Occipital lobe (tissue), 2 donors: ENCODE data around the gene PFKP. TPM values are rescaled to one million over a fixed set of nuclear protein-coding genes. Genes with fewer than 3 reads are reported as not detected.
A peak's percentile ranks its signal among the peaks of the same experiment; 100 is the strongest.

ENCODE experiments used
- DNase-seq: peaks from one replicate; lab custom pipeline; 2025; lab: John Stamatoyannopoulos, UW
- total RNA-seq: library from RNA; depleted of rRNA; stranded (reverse); fragments of >200 nt; gene quantifications from one replicate; pipeline ENCODE4 v1.2.3, GENCODE V29; 2014

Gene PFKP
- 76.3 TPM for total RNA-seq

DNA sequence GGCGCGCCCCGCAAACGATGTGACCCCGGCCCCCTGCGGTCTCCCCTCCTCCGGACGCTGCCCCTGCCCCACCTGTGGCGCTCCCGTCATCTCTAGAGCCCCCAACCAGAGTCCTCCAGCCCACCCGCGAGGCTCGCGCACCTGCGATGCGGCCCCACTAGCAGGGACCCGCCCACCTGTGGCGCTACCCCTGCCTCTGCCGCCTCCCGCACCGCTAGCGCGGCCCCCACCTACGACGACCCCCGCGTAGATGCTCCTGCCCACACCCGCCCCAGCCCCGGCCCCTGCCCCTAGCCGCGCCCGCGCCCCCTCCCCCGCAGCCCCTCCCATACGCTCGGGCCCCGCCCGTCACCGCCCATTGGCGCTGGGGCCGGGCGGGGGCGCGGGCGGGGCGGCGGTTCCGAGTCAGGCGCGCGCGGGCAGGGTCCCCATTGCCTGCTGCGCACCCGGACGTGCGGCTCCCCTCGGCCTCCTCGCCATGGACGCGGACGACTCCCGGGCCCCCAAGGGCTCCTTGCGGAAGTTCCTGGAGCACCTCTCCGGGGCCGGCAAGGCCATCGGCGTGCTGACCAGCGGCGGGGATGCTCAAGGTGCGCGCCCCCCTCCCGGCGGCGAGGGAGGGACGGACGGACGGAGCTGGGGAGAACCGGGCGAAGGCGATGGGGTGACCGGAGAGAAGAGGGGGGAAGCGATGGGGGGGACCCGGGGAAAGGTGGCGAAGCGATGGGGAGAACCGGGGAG lies at the start of gene PFKP:
Gene PFKP (plus strand): TSS at position 431 of the 741 bp plus-strand sequence. CDS start 48 bp downstream, at position 479.
- no peak for DNase-seq

DNA sequence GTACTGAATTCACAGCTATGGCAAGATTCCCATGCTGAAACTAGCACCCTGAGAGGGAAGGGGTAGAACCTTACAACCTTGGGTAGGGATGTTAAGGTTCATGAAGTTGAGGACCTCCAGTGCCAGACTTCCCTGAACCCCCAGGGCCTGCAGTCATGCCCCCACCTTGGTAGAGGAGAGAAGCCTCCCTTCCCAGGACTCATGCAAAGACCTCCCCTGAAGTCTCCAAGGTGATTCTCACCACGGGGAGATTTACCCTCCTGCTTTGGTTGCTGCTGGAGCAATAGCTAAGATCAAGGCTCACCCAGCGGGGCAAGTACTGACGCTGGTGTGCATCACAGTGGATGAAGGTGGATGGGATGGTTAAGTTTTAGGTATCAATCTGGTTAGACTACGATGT lies 49.1 kb upstream of the PFKP start:
- DNase-seq: no peak

DNA sequence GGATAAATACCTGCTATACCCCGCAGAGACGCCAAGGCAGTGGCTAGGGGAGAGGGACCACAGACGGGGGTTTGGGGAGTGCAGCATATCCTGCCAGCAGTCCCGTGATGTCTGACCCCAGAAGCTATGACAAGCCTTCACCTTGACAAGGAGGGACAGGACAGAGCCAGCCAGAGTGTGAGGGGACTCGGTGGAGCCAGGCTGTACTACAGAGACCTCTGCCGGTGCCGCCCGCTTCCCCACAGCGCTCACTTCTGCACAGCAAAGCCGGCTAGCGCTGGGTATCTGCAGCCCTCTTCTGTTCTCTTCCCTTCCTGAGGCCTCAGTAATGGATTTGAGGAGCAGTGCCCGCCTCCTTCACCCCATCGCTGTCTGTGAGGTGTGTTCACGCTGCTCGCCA lies 47.0 kb upstream of the PFKP start:
- no peak for DNase-seq

DNA sequence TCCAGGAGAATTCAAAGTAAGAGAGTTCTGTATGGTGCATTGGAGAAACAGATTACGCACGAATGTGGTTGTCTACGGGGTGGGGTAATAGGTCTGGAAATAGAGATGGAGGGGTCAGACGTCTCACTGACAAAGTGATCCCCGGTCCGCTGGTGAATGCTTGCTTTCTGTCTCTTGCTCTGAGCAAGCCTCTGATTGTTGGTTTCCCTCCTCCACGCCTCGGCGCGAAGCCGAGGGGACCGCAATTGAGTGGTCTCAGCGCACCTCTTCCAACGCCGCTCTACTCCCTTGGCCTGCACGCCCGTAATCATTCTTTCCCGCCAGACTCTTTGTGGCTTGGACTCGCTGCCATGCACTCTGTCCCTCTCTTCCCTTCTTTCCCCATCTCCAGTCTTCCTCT lies 46.5 kb upstream of the PFKP start:
- DNase-seq: no peak

DNA sequence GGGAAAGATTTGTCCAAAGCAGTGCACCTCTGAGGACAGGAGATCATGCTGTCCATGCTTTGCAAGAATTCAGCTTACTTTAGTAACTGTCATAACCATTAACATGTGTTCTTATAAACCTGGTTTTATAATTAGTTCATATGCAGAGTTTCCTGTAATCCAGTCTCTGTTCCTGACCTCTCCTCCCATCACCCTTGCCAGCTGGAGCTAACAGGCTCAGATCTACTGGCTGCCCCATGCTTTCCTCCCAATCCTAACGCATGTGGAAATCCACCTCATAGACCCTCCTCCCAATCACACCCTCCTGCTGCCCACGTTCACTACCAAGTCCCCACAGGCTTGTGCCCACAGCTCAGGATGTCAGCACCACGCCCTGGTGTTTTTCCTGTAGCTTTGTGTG lies 45.3 kb upstream of the PFKP start:
- no peak for DNase-seq

DNA sequence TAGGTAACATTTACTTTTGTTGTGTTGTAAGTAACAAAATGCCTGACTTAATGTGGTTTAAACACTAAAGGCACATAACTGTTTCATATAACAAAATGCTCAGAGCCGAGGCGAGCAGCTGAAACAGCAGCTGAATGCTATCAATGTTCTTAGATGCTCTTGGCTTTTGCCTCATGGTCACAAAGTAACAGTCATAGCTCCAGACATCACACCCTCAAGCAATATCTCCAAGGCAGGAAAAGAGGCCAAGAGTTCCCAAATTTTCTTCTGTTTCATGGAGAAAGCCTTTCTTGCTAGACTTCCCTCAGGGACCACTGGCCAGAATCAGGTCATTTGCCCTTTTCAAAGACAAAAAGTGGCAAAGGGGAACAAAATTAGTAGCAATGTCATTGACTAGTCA lies 43.5 kb upstream of the PFKP start:
- DNase-seq: no peak

DNA sequence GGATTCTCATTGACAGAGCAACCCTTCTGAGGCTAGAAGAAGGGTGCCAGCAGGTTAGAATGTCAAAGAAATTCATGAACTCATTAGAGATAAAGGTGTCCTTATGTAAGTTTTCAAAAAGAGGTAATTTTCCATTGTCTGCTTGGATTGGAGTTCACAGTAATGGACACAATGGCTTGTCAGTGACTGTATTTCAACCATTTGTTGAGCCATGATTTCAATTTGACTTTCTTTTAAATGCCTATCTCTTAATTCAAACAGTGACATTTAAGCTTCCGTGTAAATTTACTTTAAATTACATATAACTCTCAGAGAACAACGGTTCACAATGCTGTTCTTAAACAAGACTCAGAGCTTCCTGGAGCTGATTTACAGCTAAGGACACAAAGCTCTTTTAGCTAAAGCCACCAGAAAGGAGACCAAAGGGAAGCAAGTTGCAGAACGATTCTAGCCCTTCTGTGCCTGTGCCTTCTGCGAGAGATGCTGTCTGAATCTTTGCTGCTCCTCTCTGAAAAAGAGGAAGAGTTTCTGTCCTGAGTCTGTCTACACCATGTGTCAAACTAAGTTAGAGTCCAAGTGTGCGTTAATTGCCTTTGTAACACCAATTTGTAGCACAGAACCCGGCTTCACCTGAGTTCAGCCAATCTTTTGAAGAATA lies 42.2 kb upstream of the PFKP start:
- no peak for DNase-seq

DNA sequence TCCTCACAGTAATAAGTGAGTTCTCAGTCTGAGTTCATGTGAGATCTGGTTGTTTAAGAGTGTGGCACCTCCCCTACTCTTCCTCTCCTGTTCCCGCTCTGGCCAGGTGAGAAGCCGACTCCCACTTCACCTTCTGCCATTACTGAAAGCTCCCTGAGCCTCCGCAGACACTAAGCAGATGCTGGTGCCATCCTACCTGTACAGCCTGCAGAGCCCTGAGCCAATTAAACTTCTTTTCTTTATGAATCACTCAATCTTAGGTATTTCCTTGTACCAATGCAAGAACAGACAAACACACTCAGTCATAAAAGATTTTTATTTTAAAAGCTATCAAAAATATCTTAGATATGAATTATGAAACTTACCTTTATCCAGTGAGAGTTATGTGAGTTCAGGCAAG lies 39.5 kb upstream of the PFKP start:
- DNase-seq: no peak

DNA sequence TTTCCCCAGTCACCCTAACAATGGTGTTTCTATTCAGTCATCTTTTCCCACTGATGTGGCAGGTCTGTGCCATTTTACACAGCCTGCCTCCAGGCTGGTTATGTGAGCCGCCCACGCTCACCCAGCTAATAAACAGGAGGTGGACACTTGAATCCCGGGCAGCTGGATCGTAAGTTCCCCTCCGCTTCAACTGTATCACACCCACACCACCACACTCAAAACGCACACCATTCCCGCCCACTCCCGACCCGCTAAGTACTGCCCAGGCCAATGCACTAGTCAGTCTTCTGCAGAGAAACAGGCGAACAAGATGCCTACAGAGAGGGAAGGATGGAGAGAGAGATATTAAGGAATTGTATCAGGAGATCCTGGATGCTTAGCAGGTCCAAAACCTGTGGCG lies 38.9 kb upstream of the PFKP start:
- DNase-seq: no peak

DNA sequence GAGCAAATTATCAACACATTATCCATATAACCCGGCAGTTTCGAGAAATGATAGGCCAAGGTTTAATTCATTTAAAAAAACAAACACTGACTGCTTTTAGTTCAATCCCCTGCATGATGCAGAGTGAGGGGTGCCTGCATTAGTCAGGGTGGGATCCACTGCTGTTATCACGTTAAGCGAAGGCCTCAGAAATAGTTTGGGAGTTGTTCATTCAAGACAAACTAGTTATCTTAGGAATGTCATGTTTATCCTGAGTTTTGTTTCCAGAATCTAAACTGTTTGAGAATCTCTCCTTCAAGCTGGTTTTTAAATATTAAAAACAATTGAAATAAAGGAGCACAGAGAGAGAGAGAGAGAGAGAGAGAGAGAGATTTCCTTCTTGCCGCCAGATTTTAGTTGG lies 36.6 kb upstream of the PFKP start:
- DNase-seq: no peak

DNA sequence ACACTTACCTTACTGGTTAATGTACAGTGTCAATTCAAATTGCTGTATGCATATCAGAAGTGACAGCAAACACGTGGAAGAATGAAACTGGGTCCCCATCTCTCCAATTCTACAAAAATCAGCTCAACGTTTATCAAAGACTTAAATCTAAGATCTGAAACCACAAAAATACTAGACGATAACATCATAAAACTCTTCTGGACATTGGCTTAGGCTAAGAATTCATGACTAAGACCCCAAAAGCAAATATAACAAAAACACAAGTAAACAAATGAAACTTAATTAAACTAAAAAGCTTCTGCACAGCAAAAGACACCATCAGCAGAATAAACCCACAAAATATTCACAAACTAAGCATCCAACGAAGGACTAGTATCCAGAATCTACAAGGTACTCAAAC lies 35.9 kb upstream of the PFKP start:
- DNase-seq: no peak

DNA sequence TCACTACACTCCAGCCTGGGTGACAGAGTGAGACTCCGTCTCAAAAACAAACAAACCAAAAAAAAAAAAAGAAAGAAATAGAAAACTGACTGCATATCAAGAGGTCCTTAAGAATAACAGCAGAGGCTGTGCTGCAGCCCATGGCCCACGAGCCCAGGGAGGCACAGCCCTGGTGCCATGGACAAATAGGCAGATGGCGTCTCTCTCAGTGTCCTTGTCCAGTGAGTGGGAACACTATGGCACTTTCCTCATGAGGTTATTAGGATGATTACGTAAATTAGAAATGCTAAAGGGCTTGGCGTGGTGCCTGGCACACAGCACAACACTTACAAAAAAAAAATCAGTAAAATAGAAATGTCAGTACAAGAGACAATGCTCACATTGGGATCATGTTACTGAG lies 33.4 kb upstream of the PFKP start:
- no peak for DNase-seq

DNA sequence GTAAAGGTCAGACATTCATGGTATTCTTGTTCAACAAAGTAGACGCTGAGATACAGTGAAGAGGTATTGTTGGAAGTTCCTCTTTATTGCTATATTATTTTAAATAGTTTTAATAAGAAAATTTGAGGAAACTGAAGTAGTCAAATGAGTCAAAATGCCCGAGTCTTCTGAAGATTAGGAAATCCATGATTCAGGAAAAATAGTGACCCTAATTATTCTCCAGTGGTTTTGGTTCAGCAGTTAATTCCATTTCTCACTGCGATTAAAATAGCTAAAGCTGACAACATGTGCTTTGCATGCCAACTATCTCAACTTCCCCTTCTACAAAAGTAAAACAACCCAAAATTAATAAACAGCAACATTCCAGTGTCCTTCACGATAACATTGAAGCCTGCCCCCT lies 32.7 kb upstream of the PFKP start:
- no peak for DNase-seq

DNA sequence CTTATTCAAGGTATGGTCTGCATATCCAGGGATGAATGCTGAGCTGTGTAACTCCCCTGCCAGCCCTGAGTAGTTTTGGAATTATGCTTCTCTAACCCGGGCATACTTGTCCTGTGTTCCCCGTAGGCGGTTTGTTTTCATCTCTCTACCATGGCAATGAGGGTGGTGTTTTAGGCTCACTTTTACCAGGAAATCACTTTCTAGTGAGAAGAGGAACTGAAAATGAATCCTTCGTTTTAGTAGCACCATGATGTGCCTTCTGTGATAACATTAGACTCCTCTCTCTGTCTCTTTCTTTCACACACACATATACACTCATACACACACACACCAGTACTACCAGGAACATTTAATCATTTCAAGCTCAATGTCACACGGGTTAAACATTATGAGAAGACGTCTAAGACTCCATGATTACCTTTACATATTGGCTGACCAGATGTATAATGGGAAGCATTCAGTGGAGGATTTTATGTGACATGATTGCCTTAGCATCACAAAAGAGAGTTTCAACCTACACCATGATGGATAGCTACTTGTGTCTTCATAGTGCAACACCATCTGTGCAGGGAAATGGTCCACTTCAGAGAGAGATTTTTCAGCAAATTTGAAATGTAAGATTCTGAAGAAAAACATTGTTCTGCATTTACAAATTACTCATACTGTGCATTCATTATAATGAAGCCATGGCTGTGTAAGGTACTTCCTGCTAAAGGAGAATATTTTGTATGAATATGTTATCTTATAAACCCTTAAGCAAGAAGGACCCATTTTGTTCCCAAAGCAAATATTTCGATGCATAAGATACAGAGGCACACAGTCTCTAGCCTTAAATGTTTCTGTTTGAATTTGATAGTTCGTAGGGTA lies 31.0 kb upstream of the PFKP start:
- no peak for DNase-seq

DNA sequence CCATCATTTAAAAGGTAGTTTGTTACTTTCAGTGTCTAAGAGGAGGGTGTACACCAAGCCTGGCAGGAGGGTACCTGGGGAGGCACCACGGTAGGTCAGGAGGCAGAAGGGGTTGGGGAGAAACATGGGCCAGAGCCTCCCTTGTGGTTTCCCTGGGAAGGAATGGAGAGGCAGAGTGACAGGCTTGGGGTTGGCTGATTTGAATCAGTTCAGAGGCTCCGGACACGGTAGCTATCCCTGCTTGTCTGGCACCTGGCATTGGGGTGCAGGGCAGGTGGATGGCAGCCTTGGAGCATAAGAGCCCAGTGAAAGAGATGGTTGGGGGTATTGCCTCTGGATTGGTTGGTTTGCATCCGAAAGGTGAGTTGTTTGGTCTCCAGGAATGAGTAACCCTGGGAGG lies 30.2 kb upstream of the PFKP start:
- no peak for DNase-seq

DNA sequence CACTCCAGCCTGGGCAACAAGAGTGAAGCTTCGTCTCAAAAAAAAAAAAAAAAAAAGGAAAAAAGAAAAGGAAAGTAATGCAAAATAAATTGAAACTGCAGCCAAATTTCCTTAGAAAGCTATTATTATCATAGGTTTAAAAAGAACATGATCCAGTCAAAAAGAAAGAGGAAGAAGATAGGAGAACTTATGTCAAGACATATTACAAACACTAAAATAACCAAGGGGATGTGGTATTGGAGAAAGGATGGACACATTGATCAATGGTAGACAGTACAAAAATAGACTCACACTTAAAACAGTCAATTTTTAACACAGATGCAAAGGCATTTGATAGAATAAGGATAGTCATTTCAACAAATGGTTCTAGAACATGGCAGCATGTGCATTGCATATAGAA lies 27.3 kb upstream of the PFKP start:
- no peak for DNase-seq

DNA sequence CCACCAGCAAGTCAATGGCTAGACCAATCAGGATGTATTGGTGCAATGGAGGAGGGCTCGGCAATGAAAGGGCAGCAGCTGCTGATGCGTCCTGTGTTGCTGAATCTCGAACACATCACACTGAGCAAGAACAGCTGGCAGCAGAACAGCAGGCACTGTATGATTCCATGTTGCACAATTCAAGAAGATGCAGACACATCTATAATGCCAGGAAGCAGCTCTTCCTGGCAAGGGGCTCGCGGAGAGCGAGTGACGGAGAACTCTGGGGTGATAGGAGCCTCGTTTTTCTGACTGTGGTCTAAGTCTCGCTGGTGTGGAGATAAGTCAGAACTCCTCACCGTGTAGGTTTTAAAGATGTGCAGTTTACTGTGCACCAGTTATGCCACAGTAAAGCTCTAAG lies 24.8 kb upstream of the PFKP start:
- DNase-seq: no peak

DNA sequence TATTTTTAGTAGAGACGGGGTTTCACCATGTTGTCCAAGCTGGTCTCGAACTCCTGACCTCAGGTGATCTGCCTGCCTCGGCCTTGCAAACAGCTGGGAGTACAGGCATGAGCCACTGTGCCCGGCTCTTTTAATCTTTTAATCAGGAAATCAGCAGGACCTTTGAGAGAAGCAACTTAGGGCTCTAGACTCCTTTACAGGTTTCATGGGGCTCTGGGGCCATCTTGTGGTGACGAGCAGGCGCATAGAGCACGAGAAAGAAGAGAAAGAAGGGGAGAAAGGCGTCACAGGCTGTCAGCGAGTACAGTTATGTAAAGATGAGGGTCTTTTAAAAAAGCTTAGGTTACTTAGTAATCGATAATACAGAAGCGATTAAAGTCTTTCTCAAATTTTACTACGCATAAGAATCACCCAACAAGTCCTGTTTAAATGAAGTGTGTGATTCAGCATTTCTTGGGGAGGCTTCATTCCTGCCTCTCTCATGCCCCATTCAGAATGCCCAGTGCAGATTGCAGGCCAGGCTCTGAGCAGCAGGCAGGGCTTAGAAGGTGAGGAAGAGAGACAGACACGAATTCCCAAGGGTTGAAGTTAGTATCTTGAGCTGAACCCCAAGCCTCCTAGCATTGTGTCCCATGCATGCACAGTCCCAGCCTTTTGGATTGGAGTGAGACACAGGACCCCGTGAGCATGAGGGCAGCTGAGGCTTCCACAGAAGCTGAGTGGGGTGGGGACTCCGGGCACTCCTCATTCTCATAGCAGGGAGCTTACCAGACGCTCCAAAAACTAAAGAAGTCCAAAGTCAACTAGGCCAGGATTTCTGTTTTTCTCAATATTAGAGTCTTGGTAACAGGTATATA lies 23.6 kb upstream of the PFKP start:
- DNase-seq: peak; percentile 48

DNA sequence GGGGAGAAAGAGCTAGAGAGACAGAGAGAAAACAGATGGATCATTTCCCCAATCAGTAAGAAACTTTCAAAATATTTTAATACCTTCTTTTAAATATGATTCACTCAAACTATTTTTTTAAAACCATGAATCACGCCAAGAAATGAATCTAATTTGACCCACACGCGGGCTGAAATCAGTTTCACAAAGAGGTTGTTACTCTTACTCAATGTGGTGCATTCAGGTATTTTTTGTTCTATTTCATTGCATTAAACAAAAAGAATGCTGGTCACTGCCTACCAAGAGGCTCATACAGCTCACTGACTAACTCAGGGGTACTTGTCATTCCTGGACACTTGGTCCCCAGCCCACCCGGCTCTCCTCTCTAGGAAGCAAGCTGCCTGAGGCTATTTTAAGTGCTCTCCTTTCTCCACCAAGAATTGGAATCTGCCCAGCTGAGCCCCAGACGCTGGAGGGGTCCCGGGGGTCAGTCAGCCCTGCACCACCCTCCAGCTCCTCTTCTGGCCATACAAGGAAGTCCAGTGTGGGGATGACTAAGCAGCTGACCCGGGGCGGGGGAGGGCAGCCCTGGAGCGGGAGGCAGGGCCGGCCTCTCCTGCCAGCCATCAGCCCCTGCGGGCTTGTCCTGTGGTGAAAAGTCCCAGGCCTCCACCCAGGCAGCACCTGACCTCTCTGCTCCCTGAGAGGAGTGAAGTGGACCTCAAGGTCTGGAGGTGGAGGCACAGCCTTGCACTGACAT lies 21.7 kb upstream of the PFKP start:
- peak; percentile 30 for DNase-seq

DNA sequence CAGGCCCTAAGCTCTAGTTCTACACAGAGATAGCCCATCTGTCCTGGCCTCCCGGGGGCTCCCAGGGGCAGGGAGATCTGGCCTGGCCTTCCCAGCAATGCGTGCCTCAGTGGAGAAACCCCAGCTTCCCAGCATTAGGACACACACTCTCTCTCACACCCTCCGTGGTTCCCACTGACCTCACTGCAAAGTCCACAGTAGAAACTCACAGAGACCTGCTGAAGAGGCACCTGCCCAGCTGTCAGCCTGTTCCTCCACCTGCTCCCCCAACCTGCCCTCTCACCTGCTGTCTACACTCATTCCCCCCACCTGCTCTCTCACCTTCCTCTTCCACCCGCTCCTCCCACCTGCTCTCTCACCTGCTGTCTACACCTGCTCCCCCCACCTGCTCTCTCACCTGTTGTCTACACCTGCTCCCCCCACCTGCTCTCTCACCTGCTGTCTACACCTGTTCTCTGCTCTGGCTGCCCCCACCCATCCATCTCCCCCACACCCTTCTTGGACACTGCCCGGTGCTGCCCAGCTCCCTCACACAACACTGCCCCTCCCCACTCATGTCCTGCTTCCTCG lies 21.1 kb upstream of the PFKP start:
- DNase-seq: no peak
